Measurements from ENCODE around the gene ETV5.

The ETV5 gene

DNA sequence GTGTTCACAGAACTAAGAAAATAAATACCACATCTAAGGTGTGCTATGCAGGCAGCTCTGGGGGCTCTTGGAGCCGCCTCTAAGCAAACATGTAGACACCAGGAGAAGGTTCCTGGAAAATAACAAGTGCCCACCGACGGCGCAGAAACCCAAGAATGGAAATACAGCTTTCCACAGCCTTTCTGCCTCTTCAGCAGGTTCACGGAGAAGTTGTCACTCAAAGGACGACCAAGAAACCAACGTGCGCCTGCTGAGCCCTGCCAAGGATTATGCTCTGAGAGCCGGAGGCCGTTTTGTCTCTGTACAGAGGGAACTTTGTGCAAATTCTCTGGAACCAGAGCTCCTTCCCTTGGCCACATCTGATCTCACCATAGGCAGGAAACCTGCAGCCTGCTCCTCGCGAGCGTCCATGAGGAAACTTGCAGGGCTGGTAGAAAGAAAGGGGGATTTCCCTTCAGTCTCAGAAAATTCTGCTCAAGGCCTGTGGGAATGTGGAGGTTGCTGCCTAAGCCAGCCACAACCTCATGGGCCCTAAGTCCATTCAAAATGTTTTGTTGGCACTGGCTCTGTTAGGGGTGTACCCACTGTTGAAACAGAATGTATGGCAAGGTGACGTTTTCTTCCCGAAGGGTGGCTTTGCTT is 40.6 kb upstream of the ETV5 start:
- TF ChIP-seq, protein P1, sequence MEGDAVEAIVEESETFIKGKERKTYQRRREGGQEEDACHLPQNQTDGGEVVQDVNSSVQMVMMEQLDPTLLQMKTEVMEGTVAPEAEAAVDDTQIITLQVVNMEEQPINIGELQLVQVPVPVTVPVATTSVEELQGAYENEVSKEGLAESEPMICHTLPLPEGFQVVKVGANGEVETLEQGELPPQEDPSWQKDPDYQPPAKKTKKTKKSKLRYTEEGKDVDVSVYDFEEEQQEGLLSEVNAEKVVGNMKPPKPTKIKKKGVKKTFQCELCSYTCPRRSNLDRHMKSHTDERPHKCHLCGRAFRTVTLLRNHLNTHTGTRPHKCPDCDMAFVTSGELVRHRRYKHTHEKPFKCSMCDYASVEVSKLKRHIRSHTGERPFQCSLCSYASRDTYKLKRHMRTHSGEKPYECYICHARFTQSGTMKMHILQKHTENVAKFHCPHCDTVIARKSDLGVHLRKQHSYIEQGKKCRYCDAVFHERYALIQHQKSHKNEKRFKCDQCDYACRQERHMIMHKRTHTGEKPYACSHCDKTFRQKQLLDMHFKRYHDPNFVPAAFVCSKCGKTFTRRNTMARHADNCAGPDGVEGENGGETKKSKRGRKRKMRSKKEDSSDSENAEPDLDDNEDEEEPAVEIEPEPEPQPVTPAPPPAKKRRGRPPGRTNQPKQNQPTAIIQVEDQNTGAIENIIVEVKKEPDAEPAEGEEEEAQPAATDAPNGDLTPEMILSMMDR (IDR thresholded peaks at IDR 0.05; ENCODE audit: insufficient read depth, low read depth, low read length, missing control alignments): no peak
- no peak for DNase-seq (ENCODE audit: low read depth)
- no peak overlapping the region for H3K4me3 ChIP-seq (ENCODE audit: low read depth, low read length)

DNA sequence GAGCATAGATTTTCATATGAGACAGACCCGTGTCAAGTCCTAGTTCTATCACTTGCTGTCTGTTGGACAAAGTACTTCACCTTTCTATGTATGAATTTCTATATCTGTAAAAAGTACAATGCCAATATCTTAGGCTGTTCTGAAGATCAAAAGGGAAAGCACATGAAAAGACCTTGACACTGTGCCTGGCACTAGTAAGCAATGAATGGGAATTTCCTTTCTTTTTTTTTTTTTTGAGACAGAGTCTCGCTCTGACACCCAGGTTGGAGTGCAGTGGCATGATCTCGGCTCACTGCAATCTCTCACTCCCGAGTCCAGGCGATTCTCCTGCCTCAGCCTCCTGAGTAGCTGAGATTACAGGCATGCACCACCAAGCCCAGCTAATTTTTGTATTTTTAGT is 35.4 kb upstream of the ETV5 start:
- TF ChIP-seq, protein P1 (IDR thresholded peaks at IDR 0.05; ENCODE audit: insufficient read depth, low read depth, low read length, missing control alignments): no peak
- no peak overlapping the region for H3K4me3 ChIP-seq (ENCODE audit: low read depth, low read length)
- DNase-seq (ENCODE audit: low read depth): no peak

DNA sequence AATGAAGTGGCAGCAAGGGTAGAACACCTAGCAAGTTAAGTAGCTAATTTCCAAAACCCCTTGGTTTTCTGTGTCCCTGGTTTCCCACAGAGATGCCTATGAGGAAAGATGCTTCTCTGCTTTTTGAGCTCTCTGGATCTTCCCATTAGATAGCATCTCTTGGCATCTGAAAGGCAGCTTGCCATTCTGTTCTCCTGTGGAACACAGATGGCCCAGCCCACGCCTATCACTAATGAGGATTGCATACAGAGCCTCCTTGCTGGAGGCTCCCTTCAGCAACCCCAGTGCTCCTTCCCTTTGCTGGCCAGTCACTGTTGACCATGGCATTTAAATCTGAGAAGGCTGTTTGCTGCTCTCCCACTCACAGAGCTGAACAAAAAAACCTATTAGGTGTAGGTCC is 34.4 kb upstream of the ETV5 start:
- DNase-seq (ENCODE audit: low read depth): no peak
- TF ChIP-seq, protein P1 (IDR thresholded peaks at IDR 0.05; ENCODE audit: insufficient read depth, low read depth, low read length, missing control alignments): no peak
- H3K4me3 ChIP-seq (ENCODE audit: low read depth, low read length): no peak overlapping the region

DNA sequence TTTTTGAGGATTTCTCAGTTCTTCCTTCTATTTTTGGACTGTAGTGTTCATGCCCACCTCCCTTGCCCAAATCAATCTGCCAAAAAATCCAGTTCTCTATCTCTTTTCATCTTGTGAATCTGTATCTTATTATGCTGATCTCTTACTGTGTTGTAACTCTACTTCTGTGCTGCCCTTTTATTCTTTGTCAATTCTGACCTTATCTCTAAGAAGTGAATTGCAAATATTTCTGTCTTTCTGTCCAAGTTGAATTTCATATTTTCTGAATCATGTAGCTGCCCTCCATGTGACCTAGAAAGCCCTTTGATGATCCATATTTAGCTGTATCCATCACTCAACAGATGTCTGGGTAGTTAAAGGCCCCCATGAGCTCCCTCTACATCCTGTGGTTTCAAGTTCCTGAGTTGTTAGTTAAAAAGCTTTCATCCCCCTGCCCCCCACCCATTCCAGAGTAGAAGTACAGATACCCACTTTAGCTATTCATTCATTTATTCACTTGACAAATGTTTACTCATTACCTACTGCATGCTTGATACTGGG is 33.6 kb upstream of the ETV5 start:
- TF ChIP-seq, protein P1 (IDR thresholded peaks at IDR 0.05; ENCODE audit: insufficient read depth, low read depth, low read length, missing control alignments): no peak
- DNase-seq (ENCODE audit: low read depth): no peak
- H3K4me3 ChIP-seq (ENCODE audit: low read depth, low read length): no peak overlapping the region

DNA sequence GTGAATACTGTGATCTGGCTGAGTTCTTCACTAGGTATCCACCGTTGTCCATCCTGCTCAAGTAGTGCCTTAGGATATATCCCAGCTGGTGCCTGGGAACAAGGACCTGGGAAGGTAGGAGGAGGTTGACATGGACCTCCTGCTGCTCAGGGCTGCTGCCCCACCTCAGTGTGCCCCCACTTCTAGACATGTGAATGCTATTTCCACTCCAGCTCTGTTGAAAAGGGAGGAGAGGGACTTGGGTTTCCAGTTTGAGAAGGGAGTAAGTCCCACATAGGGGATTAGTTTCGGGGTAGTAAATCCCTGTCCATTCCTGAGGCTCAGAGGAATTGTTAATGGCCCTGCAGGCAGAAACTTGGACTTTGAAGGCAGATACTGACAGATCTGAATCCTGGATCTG is 32.9 kb upstream of the ETV5 start:
- DNase-seq (ENCODE audit: low read depth): no peak
- TF ChIP-seq, protein P1 (IDR thresholded peaks at IDR 0.05; ENCODE audit: insufficient read depth, low read depth, low read length, missing control alignments): no peak
- H3K4me3 ChIP-seq (ENCODE audit: low read depth, low read length): no peak overlapping the region

DNA sequence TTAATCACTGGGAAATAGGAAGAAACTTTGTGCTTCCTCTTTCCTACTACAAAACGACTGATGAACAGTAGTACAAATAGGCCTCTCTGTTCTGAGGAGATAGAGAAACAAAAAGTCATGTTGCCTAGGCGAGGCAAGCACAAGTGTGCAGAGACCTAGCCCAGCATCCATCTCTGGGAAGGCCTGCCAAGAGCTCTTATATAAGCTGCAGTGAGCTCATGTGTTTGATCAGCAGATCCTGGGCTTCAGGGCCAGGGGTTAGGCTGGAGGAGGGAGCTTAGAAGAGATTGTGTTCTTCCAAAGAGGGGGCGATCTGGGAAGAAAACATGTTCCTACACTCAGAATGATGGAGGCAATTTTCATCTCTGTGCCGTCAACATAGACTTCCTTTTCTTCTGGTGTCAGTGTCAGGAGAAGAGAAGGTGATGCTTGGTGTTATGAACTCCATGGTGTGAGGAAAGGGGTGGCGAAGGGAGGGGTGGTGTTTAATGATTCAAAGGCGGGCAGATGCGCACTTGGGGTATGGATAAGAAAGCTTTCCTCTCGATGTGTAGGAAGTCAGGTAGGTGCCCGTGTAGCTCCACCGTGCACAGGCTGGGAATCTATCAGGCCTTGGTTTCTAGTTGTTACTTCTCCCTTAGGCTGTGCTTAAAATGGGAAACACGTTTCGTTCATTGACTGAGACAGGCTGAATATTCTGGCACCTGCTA is 29.5 kb upstream of the ETV5 start:
- TF ChIP-seq, protein P1 (IDR thresholded peaks at IDR 0.05; ENCODE audit: insufficient read depth, low read depth, low read length, missing control alignments): no peak
- no peak overlapping the region for H3K4me3 ChIP-seq (ENCODE audit: low read depth, low read length)
- DNase-seq (ENCODE audit: low read depth): no peak
